Astrocyte (in vitro differentiated cells and primary cell): ENCODE measurements around the gene TEX36. TPM values are rescaled to one million over a fixed set of nuclear protein-coding genes. Genes with fewer than 3 reads are reported as not detected.

Source experiments
- DNase-seq: peaks from one replicate; pipeline ENCODE4 v3.0.0-alpha.2; 2010; ENCODE audit warnings: low read depth
- FAIRE-seq: peaks from 2 replicates; lab custom pipeline; 2011; peaks lifted over from hg19 to GRCh38; lab: Jason Lieb, UNC
- H2AFZ ChIP-seq: 2 replicates; pipeline ENCODE4 v1.6.0; 2012; ENCODE audit warnings: low read depth, low read length, inconsistent platforms
- H3K27ac ChIP-seq: 2 replicates; pipeline ENCODE4 v1.5.1; 2011; ENCODE audit warnings: low read depth, low read length, inconsistent platforms
- H3K27me3 ChIP-seq: 2 replicates; pipeline ENCODE4 v1.6.0; 2011; ENCODE audit warnings: low read length, inconsistent platforms; ENCODE audit not compliant: insufficient read depth
- H3K36me3 ChIP-seq: 2 replicates; pipeline ENCODE4 v1.5.1; 2011; ENCODE audit warnings: low read length, inconsistent platforms; ENCODE audit not compliant: insufficient read depth
- H3K4me1 ChIP-seq: 2 replicates; pipeline ENCODE4 v1.5.1; 2011; ENCODE audit warnings: low read length, inconsistent platforms; ENCODE audit not compliant: insufficient read depth
- H3K4me2 ChIP-seq: 2 replicates; pipeline ENCODE4 v1.6.0; 2012; ENCODE audit warnings: low read length, inconsistent platforms
- H3K4me3 ChIP-seq: 2 replicates; pipeline ENCODE4 v1.5.1; 2011; ENCODE audit warnings: low read depth, mild to moderate bottlenecking, low read length, inconsistent platforms; ENCODE audit not compliant: insufficient read depth
- H3K79me2 ChIP-seq: 2 replicates; pipeline ENCODE4 v1.6.0; 2012; ENCODE audit warnings: mild to moderate bottlenecking, low read length, inconsistent platforms; ENCODE audit not compliant: insufficient read depth
- H3K9ac ChIP-seq: 2 replicates; pipeline ENCODE4 v1.6.0; 2012; ENCODE audit warnings: mild to moderate bottlenecking, low read length, inconsistent platforms
- H3K9me3 ChIP-seq: 2 replicates; pipeline ENCODE4 v1.5.1; 2012; ENCODE audit warnings: low read depth, mild to moderate bottlenecking, low read length, inconsistent platforms; ENCODE audit not compliant: insufficient read depth
- H4K20me1 ChIP-seq: 2 replicates; pipeline ENCODE4 v1.6.0; 2012; ENCODE audit warnings: low read length, inconsistent platforms; ENCODE audit not compliant: insufficient read depth
- H3K27ac Mint-ChIP-seq: one replicate; pipeline ENCODE4 v1.8.0; 2021; ENCODE audit warnings: mild to moderate bottlenecking, mixed read lengths; ENCODE audit not compliant: unreplicated experiment
- H3K27me3 Mint-ChIP-seq: one replicate; pipeline ENCODE4 v1.8.0; 2021; ENCODE audit warnings: low read depth, mixed read lengths; ENCODE audit not compliant: unreplicated experiment
- H3K36me3 Mint-ChIP-seq: one replicate; pipeline ENCODE4 v1.8.0; 2021; ENCODE audit warnings: low read depth, mixed read lengths; ENCODE audit not compliant: unreplicated experiment
- H3K4me1 Mint-ChIP-seq: one replicate; pipeline ENCODE4 v1.8.0; 2021; ENCODE audit warnings: low read depth, mixed read lengths; ENCODE audit not compliant: unreplicated experiment
- H3K4me3 Mint-ChIP-seq: one replicate; pipeline ENCODE4 v1.8.0; 2021; ENCODE audit warnings: mild to moderate bottlenecking, moderate library complexity, mixed read lengths; ENCODE audit not compliant: unreplicated experiment
- H3K9me3 Mint-ChIP-seq: one replicate; pipeline ENCODE4 v1.8.0; 2021; ENCODE audit warnings: mild to moderate bottlenecking, mixed read lengths; ENCODE audit not compliant: unreplicated experiment
- CTCF ChIP-seq: IDR thresholded peaks from 2 replicates; pipeline ENCODE4 v1.5.1; 2011; ENCODE audit warnings: low read depth, mild to moderate bottlenecking, inconsistent platforms, low read length, moderate library complexity; ENCODE audit not compliant: insufficient read depth
- EZH2 ChIP-seq: IDR thresholded peaks from 2 replicates; pipeline ENCODE4 v1.6.1; 2012; ENCODE audit warnings: mild to moderate bottlenecking, low read length, inconsistent platforms; ENCODE audit not compliant: insufficient read depth
- total RNA-seq: library from RNA; stranded (reverse); gene quantifications from 2 replicates; pipeline ENCODE4 v1.2.1, GENCODE V29; 2021

TEX36 gene
- total RNA-seq, 1 donor from 2014 or later, result not detected

- FAIRE-seq, result no peak
- no peaks in the 10 kb centered on the region for H3K27me3 ChIP-seq
- H3K79me2 ChIP-seq, result no peaks in the 10 kb centered on the region
- Mint-ChIP-seq H3K4me3 (no peak overlapping the region), H3K27ac (no peak overlapping the region), H3K9me3 (peaks cover 2% of the 10 kb centered on the region), H3K27me3 (peaks cover 19% of the 10 kb centered on the region), H3K4me1 (no peaks in the 10 kb centered on the region), H3K36me3 (no peaks in the 10 kb centered on the region)
- H4K20me1 ChIP-seq, result no peaks in the 10 kb centered on the region
- H3K36me3 ChIP-seq, result no peaks in the 10 kb centered on the region
- no peak overlapping the region for H3K9ac ChIP-seq
- H3K4me1 ChIP-seq, result no peaks in the 10 kb centered on the region
- no peak for DNase-seq
- H2AFZ ChIP-seq, result no peak overlapping the region
- no peak for TF ChIP-seq CTCF
- TF ChIP-seq EZH2, result no peak
- no peak overlapping the region for H3K4me2 ChIP-seq
- no peak overlapping the region for H3K27ac ChIP-seq
- H3K4me3 ChIP-seq, result no peak overlapping the region
- H3K9me3 ChIP-seq, result no peaks in the 10 kb centered on the region
Measured at GRCh38 chr10:125634606-125635005, 48.4 kb downstream of the TEX36 start.

DNA sequence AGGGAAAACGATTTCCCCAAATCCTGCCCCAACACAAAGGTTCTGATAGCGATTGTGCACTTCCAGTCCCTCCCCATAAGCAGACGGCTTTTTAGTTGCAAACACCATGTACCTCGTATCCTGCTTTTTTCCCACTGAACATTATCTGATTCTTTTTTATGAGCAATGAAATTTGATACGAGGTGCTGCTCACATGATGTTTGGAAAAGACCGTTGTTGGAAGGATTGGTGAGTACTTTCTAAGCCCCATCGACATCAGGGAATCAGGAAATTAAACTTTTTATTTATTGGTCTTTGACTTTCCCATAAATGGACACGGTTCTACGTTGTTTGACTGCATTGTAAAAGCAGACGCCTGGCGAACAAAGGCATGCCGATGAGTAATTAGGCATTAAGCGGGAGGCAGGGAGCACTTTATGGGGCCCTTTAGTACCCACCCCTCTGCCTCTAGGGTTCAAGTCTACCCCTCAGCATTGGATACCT is 49.4 kb downstream of the TEX36 start:
- peaks cover 2% of the 10 kb centered on the region for H3K9me3 Mint-ChIP-seq
- peak; percentile 46 for DNase-seq
- H3K4me2 ChIP-seq, result peak overlapping the region; percentile 29

More for the DNA sequence above, 49.4 kb downstream of the TEX36 start:
- no peaks in the 10 kb centered on the region for H3K36me3 ChIP-seq
- H2AFZ ChIP-seq, result peak overlapping the region; percentile 21
- H3K27me3 ChIP-seq, result no peaks in the 10 kb centered on the region
- H3K79me2 ChIP-seq, result no peaks in the 10 kb centered on the region
- no peaks in the 10 kb centered on the region for H3K9me3 ChIP-seq
- H3K27ac Mint-ChIP-seq, result no peak overlapping the region
- FAIRE-seq, result no peak
- no peaks in the 10 kb centered on the region for H3K36me3 Mint-ChIP-seq
- H3K4me1 ChIP-seq, result no peaks in the 10 kb centered on the region
- no peaks in the 10 kb centered on the region for H4K20me1 ChIP-seq
- no peak overlapping the region for H3K4me3 Mint-ChIP-seq
- no peaks in the 10 kb centered on the region for H3K4me1 Mint-ChIP-seq
- H3K4me3 ChIP-seq, result no peak overlapping the region
- peaks cover 19% of the 10 kb centered on the region for H3K27me3 Mint-ChIP-seq
- TF ChIP-seq CTCF (no peak), EZH2 (no peak)
- no peak overlapping the region for H3K9ac ChIP-seq
- no peak overlapping the region for H3K27ac ChIP-seq
